NCI-H1930 (cell line): ENCODE data around the gene SERTM2.

Experiments used
- DNase-seq, 2 experiments: peaks; one replicate each; lab custom pipeline; 2025; lab: John Stamatoyannopoulos, UW

Gene SERTM2

DNA sequence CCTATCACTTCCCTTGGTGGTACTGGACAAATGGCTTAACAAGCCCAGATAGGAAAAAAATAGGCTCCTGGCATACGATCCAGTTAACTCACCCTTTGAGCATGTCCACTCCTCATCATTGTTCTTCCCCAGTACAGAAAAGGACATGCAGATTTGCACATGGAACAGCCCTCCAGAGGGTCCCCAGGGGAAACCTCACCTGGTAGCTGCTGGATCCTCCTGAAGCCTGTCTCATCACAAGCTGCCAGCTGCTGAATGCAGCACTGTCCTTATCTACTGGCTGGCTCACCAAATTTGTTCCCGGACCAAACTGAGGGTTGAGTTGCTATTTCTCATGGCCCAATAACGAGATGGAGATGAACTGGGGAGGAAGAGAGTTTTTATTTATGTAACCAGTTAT is 49.4 kb downstream of the SERTM2 start:
- DNase-seq = no peak

DNA sequence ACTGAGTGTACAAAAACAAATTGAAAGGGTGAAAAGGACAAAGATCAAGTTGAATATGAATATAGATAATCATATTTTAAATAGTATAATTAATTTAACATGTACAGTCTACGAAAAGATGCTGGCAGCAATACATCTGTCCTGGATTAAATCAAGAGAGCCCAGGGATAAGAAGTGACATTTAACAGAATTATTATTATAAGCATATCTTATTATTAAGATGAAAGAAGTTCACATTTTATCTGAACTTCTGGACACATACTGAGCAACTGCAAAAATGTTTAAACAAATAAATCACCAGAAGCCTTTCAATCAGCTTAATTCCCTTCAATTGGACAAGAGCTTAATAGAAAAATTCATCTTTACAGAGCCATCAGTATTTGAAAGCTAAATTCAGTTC is 50.4 kb downstream of the SERTM2 start:
- DNase-seq = no peak

DNA sequence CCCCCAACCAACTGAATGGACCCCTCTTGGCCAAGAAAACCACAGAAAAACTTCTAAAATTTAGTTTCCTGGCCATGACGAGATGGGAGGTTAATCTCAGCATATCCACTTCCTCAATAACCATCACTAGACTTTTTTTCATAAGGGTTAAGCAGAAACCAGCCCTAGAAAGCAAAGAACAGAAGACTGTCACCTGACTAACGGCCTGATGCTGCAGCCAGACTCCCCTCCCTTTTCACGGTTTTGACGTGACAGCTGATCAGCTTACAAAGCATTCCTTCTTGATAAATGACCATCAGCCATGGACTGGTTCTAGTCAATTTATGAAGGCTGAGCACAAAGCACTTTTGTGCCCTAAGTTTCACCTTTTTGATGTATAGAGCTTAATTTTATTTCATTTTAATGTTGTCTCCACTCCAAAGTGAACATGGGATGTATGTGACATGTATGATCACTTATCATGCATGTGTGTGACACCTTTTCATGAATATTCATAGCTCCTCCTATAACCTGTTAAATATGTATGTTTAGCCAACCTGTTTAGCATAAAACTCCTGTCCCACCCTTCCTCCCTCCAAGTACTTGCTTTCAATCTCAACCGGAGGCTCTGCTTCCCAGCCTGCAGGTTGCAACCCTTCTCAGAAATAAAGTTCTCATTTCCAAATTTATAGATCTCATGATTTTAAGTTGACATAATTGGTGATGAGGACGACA is 56.3 kb downstream of the SERTM2 start:
- DNase-seq = no peak

DNA sequence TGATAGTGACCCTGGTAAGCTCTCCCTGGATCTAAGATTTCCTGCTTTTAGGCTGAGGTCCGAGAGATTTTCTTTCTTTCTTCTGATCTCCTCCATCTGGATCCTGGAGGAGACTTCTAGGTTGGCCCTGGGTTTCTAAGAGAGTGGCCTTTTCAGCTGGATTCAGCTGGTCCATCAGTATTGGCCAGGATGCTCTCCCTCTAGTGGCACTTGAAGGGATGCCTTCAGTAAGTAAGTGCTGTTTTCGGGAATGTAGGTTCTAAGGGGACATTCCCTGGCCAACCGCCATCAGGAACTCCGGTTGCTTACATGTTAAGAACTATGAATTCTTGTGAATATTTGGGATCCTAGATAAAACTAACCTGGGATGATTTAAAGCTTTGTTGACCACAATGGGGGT is 56.9 kb downstream of the SERTM2 start:
- DNase-seq = no peak

DNA sequence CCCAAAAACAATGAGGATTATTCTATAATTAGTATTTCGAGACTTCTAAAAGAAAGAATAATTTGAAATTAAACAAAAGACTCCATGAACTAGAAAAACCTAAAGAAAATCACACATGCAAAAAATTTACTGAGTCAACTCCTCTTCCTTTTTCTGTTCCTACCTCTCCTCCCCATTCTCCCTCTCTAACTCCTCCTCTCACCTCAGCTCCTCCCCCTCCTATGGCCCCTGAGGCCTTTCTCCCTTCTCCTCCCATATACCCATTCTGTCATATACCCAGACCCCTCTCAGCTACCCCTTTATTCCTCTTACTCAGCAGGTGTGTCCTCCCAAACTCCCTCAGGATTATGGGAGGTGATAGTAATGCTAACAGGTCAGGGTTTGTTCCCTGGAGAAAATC is 57.4 kb downstream of the SERTM2 start:
- DNase-seq = no peak
